Parathyroid adenoma (tissue), 2 donors: ENCODE measurements around the gene PDZRN3.

ENCODE experiments used
- H2AFZ ChIP-seq: fragments of 300-600 bp; sonication (generic); one replicate; pipeline ENCODE4 v1.7.0; 2017; ENCODE audit warnings: antibody characterized with exemption, mild to moderate bottlenecking
- H3K27ac ChIP-seq: fragments of 300-600 bp; sonication (generic); one replicate; pipeline ENCODE4 v1.7.0; 2017
- H3K27me3 ChIP-seq: fragments of 300-600 bp; sonication (generic); one replicate; pipeline ENCODE4 v1.7.0; 2017; ENCODE audit warnings: low read length; ENCODE audit not compliant: control insufficient read depth, insufficient read depth
- H3K36me3 ChIP-seq: fragments of 300-600 bp; sonication (generic); one replicate; pipeline ENCODE4 v1.7.0; 2017; ENCODE audit warnings: low read length; ENCODE audit not compliant: control insufficient read depth, insufficient read depth
- H3K4me1 ChIP-seq: fragments of 300-600 bp; sonication (generic); one replicate; pipeline ENCODE4 v1.7.0; 2017; ENCODE audit warnings: control low read depth
- H3K4me2 ChIP-seq: fragments of 300-600 bp; sonication (generic); one replicate; pipeline ENCODE4 v1.7.0; 2017; ENCODE audit warnings: low read length
- H3K4me3 ChIP-seq: fragments of 300-600 bp; sonication (generic); one replicate; pipeline ENCODE4 v1.7.0; 2017; ENCODE audit warnings: low read depth, low read length
- H3K79me2 ChIP-seq: fragments of 300-600 bp; sonication (generic); one replicate; pipeline ENCODE4 v1.7.0; 2017; ENCODE audit warnings: control low read depth
- H3K9ac ChIP-seq: fragments of 300-600 bp; sonication (generic); one replicate; pipeline ENCODE4 v1.7.0; 2017; ENCODE audit warnings: mild to moderate bottlenecking
- H3K9me3 ChIP-seq: fragments of 300-600 bp; sonication (generic); one replicate; pipeline ENCODE4 v1.7.0; 2017; ENCODE audit warnings: low read length; ENCODE audit not compliant: control insufficient read depth
- CTCF ChIP-seq: fragments of 300-600 bp; sonication (generic); IDR thresholded peaks from one replicate; pipeline ENCODE4 v1.7.0; 2017; ENCODE audit warnings: antibody characterized with exemption, mild to moderate bottlenecking
- donor health status: primary hyperparathyroidism.

Gene PDZRN3

GRCh38 chr3:73391984-73392383, 232.8 kb downstream of the PDZRN3 start:
- H3K9me3 ChIP-seq = no peaks in the 10 kb centered on the region
- H2AFZ ChIP-seq = no peak overlapping the region
- TF ChIP-seq CTCF = no peak
- no peak overlapping the region for H3K4me2 ChIP-seq
- no peaks in the 10 kb centered on the region for H3K36me3 ChIP-seq
- no peak overlapping the region for H3K9ac ChIP-seq
- no peaks in the 10 kb centered on the region for H3K79me2 ChIP-seq
- no peaks in the 10 kb centered on the region for H3K27me3 ChIP-seq
- H3K4me3 ChIP-seq = no peak overlapping the region
- H3K27ac ChIP-seq = no peak overlapping the region
- no peaks in the 10 kb centered on the region for H3K4me1 ChIP-seq

GRCh38 chr3:73389928-73390327, 234.8 kb downstream of the PDZRN3 start:
- TF ChIP-seq CTCF = no peak
- no peaks in the 10 kb centered on the region for H3K4me1 ChIP-seq
- no peak overlapping the region for H3K27ac ChIP-seq

GRCh38 chr3:73389117-73389813, 235.5 kb downstream of the PDZRN3 start:
- Histone ChIP-seq H3K79me2 (no peaks in the 10 kb centered on the region), H3K36me3 (no peaks in the 10 kb centered on the region), H2AFZ (no peak overlapping the region), H3K27me3 (no peaks in the 10 kb centered on the region), H3K4me1 (no peaks in the 10 kb centered on the region), H3K27ac (no peak overlapping the region), H3K4me2 (no peak overlapping the region), H3K9ac (no peak overlapping the region), H3K4me3 (no peak overlapping the region), H3K9me3 (no peaks in the 10 kb centered on the region)
- no peak for TF ChIP-seq CTCF

More at GRCh38 chr3:73389928-73390327, 234.8 kb downstream of the PDZRN3 start:
- no peaks in the 10 kb centered on the region for H3K79me2 ChIP-seq
- no peak overlapping the region for H3K4me2 ChIP-seq
- no peaks in the 10 kb centered on the region for H3K9me3 ChIP-seq
- no peaks in the 10 kb centered on the region for H3K27me3 ChIP-seq
- H2AFZ ChIP-seq = no peak overlapping the region
- no peak overlapping the region for H3K4me3 ChIP-seq
- no peaks in the 10 kb centered on the region for H3K36me3 ChIP-seq
- no peak overlapping the region for H3K9ac ChIP-seq

- H3K79me2 ChIP-seq = no peaks in the 10 kb centered on the region
- no peak for TF ChIP-seq CTCF
- no peaks in the 10 kb centered on the region for H3K36me3 ChIP-seq
- no peak overlapping the region for H3K27ac ChIP-seq
- H2AFZ ChIP-seq = no peak overlapping the region
- no peak overlapping the region for H3K4me2 ChIP-seq
- no peak overlapping the region for H3K4me3 ChIP-seq
- no peaks in the 10 kb centered on the region for H3K27me3 ChIP-seq
- H3K4me1 ChIP-seq = no peaks in the 10 kb centered on the region
- no peak overlapping the region for H3K9ac ChIP-seq
- H3K9me3 ChIP-seq = no peaks in the 10 kb centered on the region
These were observed 239.2 kb downstream of the PDZRN3 start for GRCh38 chr3:73385568-73385967.
